Endodermal cell (in vitro differentiated cells): ENCODE measurements around the gene KCNMA1. TPM values are rescaled to one million over a fixed set of nuclear protein-coding genes. Genes with fewer than 3 reads are reported as not detected.

Source experiments
- DNase-seq: peaks from one replicate; pipeline ENCODE4 v3.0.0-alpha.2; 2017
- H3K27ac ChIP-seq: 2 replicates; pipeline ENCODE4 v1.5.1; 2013; ENCODE audit warnings: mild to moderate bottlenecking, low read depth, low read length, moderate library complexity
- H3K27me3 ChIP-seq: 2 replicates; pipeline ENCODE4 v1.6.1; 2013; ENCODE audit warnings: mild to moderate bottlenecking, low read length, moderate library complexity; ENCODE audit not compliant: insufficient read depth, control insufficient read depth, poor library complexity, severe bottlenecking
- H3K36me3 ChIP-seq: 2 replicates; pipeline ENCODE4 v1.7.0; 2013; ENCODE audit warnings: mild to moderate bottlenecking, low read length, moderate library complexity; ENCODE audit not compliant: control insufficient read depth, insufficient read depth
- H3K4me1 ChIP-seq: one replicate; pipeline ENCODE4 v1.7.0; 2013; ENCODE audit warnings: low read length; ENCODE audit not compliant: control insufficient read depth, insufficient read depth
- H3K4me3 ChIP-seq: 2 replicates; pipeline ENCODE4 v1.5.1; 2013; ENCODE audit warnings: mild to moderate bottlenecking, low read length, moderate library complexity
- H3K9ac ChIP-seq: 2 replicates; pipeline ENCODE4 v1.6.1; 2013; ENCODE audit warnings: mild to moderate bottlenecking, low read length, moderate library complexity; ENCODE audit not compliant: poor library complexity, severe bottlenecking; ENCODE audit errors: extremely low read depth
- H3K9me3 ChIP-seq: 2 replicates; pipeline ENCODE4 v1.6.1; 2013; ENCODE audit warnings: mild to moderate bottlenecking, low read length, moderate library complexity; ENCODE audit not compliant: control insufficient read depth
- H3K27ac Mint-ChIP-seq: 2 replicates; pipeline ENCODE4 v1.8.0; 2020; ENCODE audit warnings: mixed read lengths
- H3K27me3 Mint-ChIP-seq: 2 replicates; pipeline ENCODE4 v1.8.0; 2021; ENCODE audit warnings: mild to moderate bottlenecking, mixed read lengths; ENCODE audit not compliant: insufficient read depth
- H3K36me3 Mint-ChIP-seq: 2 replicates; pipeline ENCODE4 v1.8.0; 2020; ENCODE audit warnings: low read depth, mixed read lengths
- H3K4me1 Mint-ChIP-seq: 2 replicates; pipeline ENCODE4 v1.8.0; 2020; ENCODE audit warnings: mixed read lengths
- H3K4me3 Mint-ChIP-seq: 2 replicates; pipeline ENCODE4 v1.8.0; 2020; ENCODE audit warnings: mild to moderate bottlenecking, moderate library complexity, mixed read lengths
- H3K9me3 Mint-ChIP-seq: 2 replicates; pipeline ENCODE4 v1.8.0; 2020; ENCODE audit warnings: mild to moderate bottlenecking, mixed read lengths
- WGBS, 2 experiments: methylation state at CpG; one replicate each; pipeline versions ENCODE4 v1.1.5 to v1.1.7; 2013; ENCODE audit warnings: missing lambda C conversion rate in 2 of 2, mixed read lengths in 1 of 2; ENCODE audit not compliant: insufficient coverage in 1 of 2, insufficient read length in 1 of 2; 5-methylcytosine and 5-hydroxymethylcytosine counted together
- total RNA-seq, 2 donors: library from RNA; stranded (reverse); fragmentation: NEBNext Ultra II Directional in 1 of 2; extraction: Animal tissue kit (Norgen Biotek cat#: 25700) in 1 of 2; gene quantifications; 2 replicates in 1 of 2; 3 replicates in 1 of 2; pipeline ENCODE4 v1.2.1, GENCODE V29; 2021
- TF ChIP-seq, protein P1 (sequence below): fragments of 200-600 bp; sonication (generic); conservative IDR thresholded peaks from 2 replicates; pipeline ENCODE4 v1.5.0; 2021; ENCODE audit warnings: antibody characterized with exemption, mild to moderate bottlenecking

Gene KCNMA1
- total RNA-seq, 2 donors from 2014 or later = 0.55 to 1.3 TPM

- no peaks in the 10 kb centered on the region for H3K36me3 ChIP-seq
- Mint-ChIP-seq H3K4me3 (no peak overlapping the region), H3K9me3 (peaks cover 19% of the 10 kb centered on the region), H3K27me3 (peaks cover 4% of the 10 kb centered on the region), H3K27ac (no peak overlapping the region), H3K4me1 (no peaks in the 10 kb centered on the region), H3K36me3 (no peaks in the 10 kb centered on the region)
- no peaks in the 10 kb centered on the region for H3K27me3 ChIP-seq
- WGBS, 2 experiments = 81 to 84% methylated on average over 7 to 9 of the region's 9 CpGs
- H3K27ac ChIP-seq = no peak overlapping the region
- TF ChIP-seq, protein P1, sequence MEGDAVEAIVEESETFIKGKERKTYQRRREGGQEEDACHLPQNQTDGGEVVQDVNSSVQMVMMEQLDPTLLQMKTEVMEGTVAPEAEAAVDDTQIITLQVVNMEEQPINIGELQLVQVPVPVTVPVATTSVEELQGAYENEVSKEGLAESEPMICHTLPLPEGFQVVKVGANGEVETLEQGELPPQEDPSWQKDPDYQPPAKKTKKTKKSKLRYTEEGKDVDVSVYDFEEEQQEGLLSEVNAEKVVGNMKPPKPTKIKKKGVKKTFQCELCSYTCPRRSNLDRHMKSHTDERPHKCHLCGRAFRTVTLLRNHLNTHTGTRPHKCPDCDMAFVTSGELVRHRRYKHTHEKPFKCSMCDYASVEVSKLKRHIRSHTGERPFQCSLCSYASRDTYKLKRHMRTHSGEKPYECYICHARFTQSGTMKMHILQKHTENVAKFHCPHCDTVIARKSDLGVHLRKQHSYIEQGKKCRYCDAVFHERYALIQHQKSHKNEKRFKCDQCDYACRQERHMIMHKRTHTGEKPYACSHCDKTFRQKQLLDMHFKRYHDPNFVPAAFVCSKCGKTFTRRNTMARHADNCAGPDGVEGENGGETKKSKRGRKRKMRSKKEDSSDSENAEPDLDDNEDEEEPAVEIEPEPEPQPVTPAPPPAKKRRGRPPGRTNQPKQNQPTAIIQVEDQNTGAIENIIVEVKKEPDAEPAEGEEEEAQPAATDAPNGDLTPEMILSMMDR = no peak
- peaks cover 4% of the 10 kb centered on the region for H3K4me1 ChIP-seq
- no peak overlapping the region for H3K9ac ChIP-seq
- H3K4me3 ChIP-seq = no peak overlapping the region
- DNase-seq = no peak
- peaks cover 21% of the 10 kb centered on the region for H3K9me3 ChIP-seq
These were observed 401.6 kb downstream of the KCNMA1 start for GRCh38 chr10:77236029-77236428.

GRCh38 chr10:77234599-77234998 is 403.0 kb downstream of the KCNMA1 start:
- no peak for DNase-seq
- H3K27ac Mint-ChIP-seq = no peak overlapping the region
- peak overlapping the region; percentile 2 for H3K4me3 ChIP-seq
- H3K4me3 Mint-ChIP-seq = no peak overlapping the region
- TF ChIP-seq, protein P1 = no peak
- no peak overlapping the region for H3K27ac ChIP-seq
- H3K9me3 Mint-ChIP-seq = peaks cover 19% of the 10 kb centered on the region
- H3K27me3 Mint-ChIP-seq = peaks cover 4% of the 10 kb centered on the region
- H3K9me3 ChIP-seq = peaks cover 21% of the 10 kb centered on the region
- no peaks in the 10 kb centered on the region for H3K4me1 Mint-ChIP-seq
- H3K36me3 ChIP-seq = no peaks in the 10 kb centered on the region
- H3K9ac ChIP-seq = no peak overlapping the region
- H3K27me3 ChIP-seq = no peaks in the 10 kb centered on the region
- 78 to 83% methylated on average over 1 of the region's 1 CpG for WGBS, 2 experiments
- H3K36me3 Mint-ChIP-seq = no peaks in the 10 kb centered on the region
- H3K4me1 ChIP-seq = peaks cover 4% of the 10 kb centered on the region

DNA sequence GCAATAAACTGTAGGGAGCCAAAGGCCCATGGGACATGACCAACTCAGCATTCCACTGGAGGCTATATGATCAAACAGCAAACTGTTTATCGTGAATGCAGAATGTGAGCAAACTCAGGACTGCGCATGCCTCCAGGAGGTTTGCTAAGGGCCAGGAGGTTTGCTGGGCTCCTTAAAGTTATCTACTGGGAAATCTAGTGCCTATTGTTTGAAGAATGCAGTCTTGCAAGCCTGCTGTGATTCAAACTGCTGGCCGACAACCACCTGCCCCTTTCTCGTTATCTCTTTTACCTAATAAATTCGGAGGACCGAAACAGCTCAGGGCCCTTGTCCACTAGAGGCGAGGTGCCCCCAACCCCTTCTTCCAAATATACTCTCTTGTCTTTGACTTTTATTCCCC is 404.1 kb downstream of the KCNMA1 start:
- H3K36me3 Mint-ChIP-seq = no peaks in the 10 kb centered on the region
- Histone ChIP-seq H3K27me3 (no peaks in the 10 kb centered on the region), H3K27ac (no peak overlapping the region), H3K4me3 (peak overlapping the region; percentile 30), H3K4me1 (peaks cover 4% of the 10 kb centered on the region), H3K9ac (no peak overlapping the region), H3K36me3 (no peaks in the 10 kb centered on the region), H3K9me3 (peaks cover 21% of the 10 kb centered on the region)
- no peaks in the 10 kb centered on the region for H3K4me1 Mint-ChIP-seq
- DNase-seq = no peak
- 75 to 85% methylated on average over 7 of the region's 7 CpGs for WGBS, 2 experiments
- no peak overlapping the region for H3K27ac Mint-ChIP-seq
- H3K27me3 Mint-ChIP-seq = peaks cover 1% of the 10 kb centered on the region
- peaks cover 19% of the 10 kb centered on the region for H3K9me3 Mint-ChIP-seq
- TF ChIP-seq, protein P1 = no peak
- no peak overlapping the region for H3K4me3 Mint-ChIP-seq
